K562 (cell line): ENCODE data around the gene GJC2. TPM values are rescaled to one million over a fixed set of nuclear protein-coding genes. Genes with fewer than 3 reads are reported as not detected.

Experiments
- ATAC-seq: fragments of 200-7000 bp; cut with Tn5 transposase; 3 replicates; pipeline ENCODE4 v1.9.1; 2020; ENCODE audit warnings: moderate library complexity
- BruUV-seq: library from RNA; stranded (reverse); fragments of 400-500 nt; replicated peaks from 2 replicates; lab custom pipeline; 2021; lab: Mats Ljungman, UMichigan
- CTCF ChIA-PET: fragments of 300-600 bp; formaldehyde crosslinking; extraction: SDS; loops from one replicate; lab custom pipeline; 2021; ENCODE audit warnings: low intra/inter-chr PET ratio; lab: Yijun Ruan, JAX
- POLR2A ChIA-PET: fragments of 300-600, 350-650 bp; sonication (Branson Sonifier 250); formaldehyde crosslinking; extraction: SDS; loops from one replicate; lab custom pipeline; 2021; ENCODE audit warnings: antibody characterized with exemption, inconsistent platforms; lab: Yijun Ruan, JAX
- DNase-seq, 4 experiments: peaks; one replicate each; pipeline versions ENCODE4 v3.0.0 to v3.0.0-alpha.2; 2011 to 2018; ENCODE audit warnings: low spot score in 3 of 4, mixed read lengths in 3 of 4; ENCODE audit errors: extremely low read depth in 1 of 4
- FAIRE-seq: peaks from 2 replicates; lab custom pipeline; 2011; peaks lifted over from hg19 to GRCh38; lab: Jason Lieb, UNC
- H2AFZ ChIP-seq: 2 replicates; pipeline ENCODE4 v1.6.0; 2011; ENCODE audit warnings: low read depth, low read length, control low read depth, inconsistent platforms
- H3K27ac ChIP-seq: fragments of 200-600 bp; 3 replicates; pipeline ENCODE4 v1.8.0; 2011; ENCODE audit warnings: low read depth, mild to moderate bottlenecking, control low read depth, inconsistent platforms, low read length, moderate library complexity, mixed read lengths; ENCODE audit errors: extremely low read depth
- H3K27me3 ChIP-seq, 2 experiments: fragments of 300-600 bp in 1 of 2; 2 replicates in 1 of 2; 3 replicates in 1 of 2; pipeline versions ENCODE4 v1.6.0 to v1.8.0; 2011; ENCODE audit warnings: inconsistent platforms in 2 of 2, low read length in 2 of 2, mild to moderate bottlenecking in 1 of 2, mixed read lengths in 1 of 2, moderate library complexity in 1 of 2; ENCODE audit not compliant: control insufficient read depth in 2 of 2, insufficient read depth in 2 of 2
- H3K36me3 ChIP-seq: fragments of 300-600 bp; 3 replicates; pipeline ENCODE4 v1.8.0; 2011; ENCODE audit warnings: mild to moderate bottlenecking, low read length, inconsistent platforms; ENCODE audit not compliant: control insufficient read depth, insufficient read depth
- H3K4me1 ChIP-seq, 2 experiments: fragments of 200-600 bp in 1 of 2; replicated peaks in 1 of 2; 2 replicates in 1 of 2; 3 replicates in 1 of 2; pipeline versions ENCODE4 v1.5.1 to v1.8.0; 2011; ENCODE audit warnings: inconsistent platforms in 2 of 2, low read length in 2 of 2, mild to moderate bottlenecking in 1 of 2, mixed read lengths in 1 of 2, moderate library complexity in 1 of 2; ENCODE audit not compliant: control insufficient read depth in 2 of 2, insufficient read depth in 2 of 2
- H3K4me2 ChIP-seq: 2 replicates; pipeline ENCODE4 v1.6.1; 2011; ENCODE audit warnings: low read length, control low read depth, inconsistent platforms, mixed read lengths; ENCODE audit not compliant: insufficient read depth
- H3K4me3 ChIP-seq: fragments of 200-600 bp; sonication (generic), shearing (Covaris generic); 2 replicates; pipeline ENCODE4 v1.5.1; 2016; ENCODE audit warnings: control low read depth, inconsistent platforms
- H3K79me2 ChIP-seq: fragments of 200-600 bp; 3 replicates; pipeline ENCODE4 v1.8.0; 2011; ENCODE audit warnings: low read length, inconsistent platforms; ENCODE audit not compliant: control insufficient read depth, insufficient read depth
- H3K9ac ChIP-seq, 2 experiments: 2 replicates each; pipeline versions ENCODE4 v1.6.0 to v1.6.1; 2011; ENCODE audit warnings: low read depth in 2 of 2, low read length in 2 of 2, control low read depth in 1 of 2, inconsistent platforms in 1 of 2, mild to moderate bottlenecking in 1 of 2, mixed read lengths in 1 of 2; ENCODE audit not compliant: insufficient read depth in 1 of 2
- H3K9me1 ChIP-seq: one replicate; pipeline ENCODE4 v1.6.0; 2011; ENCODE audit warnings: inconsistent platforms, mild to moderate bottlenecking, low read length, moderate library complexity; ENCODE audit not compliant: control insufficient read depth, insufficient read depth
- H3K9me3 ChIP-seq: replicated peaks from 2 replicates; pipeline ENCODE4 v1.5.1; 2011; ENCODE audit warnings: low read depth, low read length, inconsistent platforms; ENCODE audit not compliant: control insufficient read depth, insufficient read depth
- H4K20me1 ChIP-seq: replicated peaks from 2 replicates; pipeline ENCODE4 v1.6.1; 2011; ENCODE audit warnings: low read length, inconsistent platforms, mixed read lengths; ENCODE audit not compliant: control insufficient read depth, insufficient read depth
- CBFB ChIP-seq: sonication (generic); formaldehyde crosslinking; IDR thresholded peaks from 2 replicates; pipeline ENCODE4 v1.4.0; 2020; ENCODE audit warnings: mild to moderate bottlenecking, missing genetic modification reagents
- CBX1 ChIP-seq: sonication (generic); IDR thresholded peaks from 2 replicates; pipeline ENCODE4 v1.6.1; 2016; ENCODE audit warnings: antibody characterized with exemption, low read depth, mild to moderate bottlenecking
- CEBPB ChIP-seq: fragments of 450-650 bp; IDR thresholded peaks from 2 replicates; pipeline ENCODE4 v1.6.1; 2016; ENCODE audit warnings: missing genetic modification characterization, missing compliant biosample characterization
- ELK1 ChIP-seq: sonication (generic); formaldehyde crosslinking; IDR thresholded peaks from 2 replicates; pipeline ENCODE4 v1.8.1; 2022; ENCODE audit warnings: missing genetic modification reagents
- FOXJ2 ChIP-seq: fragments of 200-800 bp; sonication (Bioruptor generic); IDR thresholded peaks from 2 replicates; pipeline ENCODE4 v1.6.1; 2016; ENCODE audit warnings: missing genetic modification characterization, missing compliant biosample characterization
- FOXM1 ChIP-seq, 2 experiments: fragments of 450-650 bp in 1 of 2; sonication (generic) in 1 of 2; formaldehyde crosslinking in 1 of 2; IDR thresholded peaks; 2 replicates each; pipeline versions ENCODE4 v1.6.1 to v1.9.0; 2017 to 2022; ENCODE audit warnings: low read depth in 2 of 2, mild to moderate bottlenecking in 2 of 2, missing genetic modification reagents in 1 of 2, moderate library complexity in 1 of 2
- KDM5B ChIP-seq: fragments of 200-600 bp; sonication (generic); IDR thresholded peaks from 2 replicates; pipeline ENCODE4 v1.6.1; 2012; ENCODE audit warnings: low read depth, mild to moderate bottlenecking, moderate library complexity, low read length, control low read depth, inconsistent platforms; ENCODE audit not compliant: insufficient replicate concordance
- SP1 ChIP-seq: sonication (generic); formaldehyde crosslinking; IDR thresholded peaks from 2 replicates; pipeline ENCODE4 v1.8.1; 2022; ENCODE audit warnings: mild to moderate bottlenecking, missing genetic modification reagents
- ZBTB5 ChIP-seq: fragments of 450-650 bp; IDR thresholded peaks from 2 replicates; pipeline ENCODE4 v1.6.1; 2017; ENCODE audit warnings: antibody characterized with exemption
- ZFP30 ChIP-seq: fragments of 250-450 bp; sonication (Bioruptor Pico); IDR thresholded peaks from 2 replicates; pipeline ENCODE4 v1.8.0; 2022; ENCODE audit warnings: moderate library complexity, mild to moderate bottlenecking, inconsistent platforms, borderline replicate concordance
- ZNF217 ChIP-seq: sonication (generic); formaldehyde crosslinking; IDR thresholded peaks from 2 replicates; pipeline ENCODE4 v1.8.0; 2022; ENCODE audit warnings: mild to moderate bottlenecking, missing genetic modification reagents
- ZNF764 ChIP-seq: fragments of 250-450 bp; sonication (Bioruptor Pico); IDR thresholded peaks from 2 replicates; pipeline ENCODE4 v1.4.0; 2020; ENCODE audit warnings: low read depth, mild to moderate bottlenecking, moderate library complexity
- ZNF830 ChIP-seq: fragments of 250-450 bp; sonication (Bioruptor Pico); IDR thresholded peaks from 2 replicates; pipeline ENCODE4 v1.5.0; 2021; ENCODE audit warnings: mild to moderate bottlenecking
- WGBS: fragments of 100-300 bp; shearing (Covaris generic); methylation state at CpG from one replicate; pipeline ENCODE4 v1.1.6; 2016; ENCODE audit warnings: low coverage, mixed read lengths; ENCODE audit not compliant: insufficient coverage; ENCODE audit errors: missing lambda C conversion rate; 5-methylcytosine and 5-hydroxymethylcytosine counted together
- in situ Hi-C: fragments of 300-500 bp; cut with MboI; formaldehyde crosslinking; loops from 4 replicates; pipeline ENCODE4 v1.15.0; 2018; ENCODE audit warnings: inconsistent platforms, mixed read lengths
- intact Hi-C: fragments of 100-400 bp; cut with micrococcal nuclease; formaldehyde crosslinking; loops from 2 replicates; pipeline ENCODE4 v1.14.2; 2022
- polyA plus RNA-seq, 8 experiments: library from polyadenylated mRNA; depleted of rRNA in 4 of 8; stranded (reverse) in 5 of 8; unstranded in 3 of 8; fragments of >200 nt; fragmentation: Nextera tagmentation in 2 of 8; fragmentation: Illumina TruSeq in 1 of 8; extraction: Ambion mirVana in 2 of 8; extraction: Trizol in 1 of 8; gene quantifications; 2 replicates each; pipeline versions ENCODE4 v1.2.1 to v1.2.3, GENCODE V29; 2011 to 2014; ENCODE audit warnings: inconsistent platforms in 1 of 8, missing spikeins in 1 of 8
- total RNA-seq, 7 experiments: library from RNA; depleted of rRNA in 6 of 7; stranded (reverse); fragments of >200 nt in 6 of 7; fragmentation: Illumina TruSeq in 2 of 7; extraction: Trizol in 2 of 7; gene quantifications; 2 replicates each; pipeline versions ENCODE4 v1.2.1 to v1.2.3, GENCODE V29; 2011 to 2021; ENCODE audit warnings: low replicate concordance in 1 of 7

The GJC2 gene
- total and polyA plus RNA-seq, 9 of the 15 experiments (the other 6 are each of a cell fraction or from before 2014, with no cell fraction given) = 0.03 to 0.62 (median 0.11) TPM; not detected in 2

GRCh38 chr1:228146417-228147150 lies 3.1 kb upstream of the GJC2 start:
- no TSS peak for BruUV-seq
- ATAC-seq (no peak), FAIRE-seq (no peak), DNase-seq (no peak)
- ChIA-PET POLR2A (interaction anchor here (1.1 to 6.0 kb wide), 2 partner anchors 20 to 57 kb away, joined by 4 to 47 read pairs; partner anchors contain the start of gene IBA57), CTCF (no interaction called here)
- TF ChIP-seq ZNF217 (CRISPR knock-in tag) (no peak), ZNF764 (CRISPR knock-in tag) (no peak), ELK1 (CRISPR knock-in tag) (no peak), FOXJ2 (tag) (no peak), ZFP30 (no peak), CBX1 (no peak), ZNF830 (CRISPR knock-in tag) (no peak), ZBTB5 (no peak), SP1 (CRISPR knock-in tag) (no peak), CEBPB (tag) (no peak), KDM5B (no peak), CBFB (CRISPR knock-in tag) (no peak), FOXM1 (IDR thresholded peaks at IDR 0.05; ENCODE audit: low read depth) (no peak), FOXM1 (CRISPR knock-in tag; IDR thresholded peaks at IDR 0.05; ENCODE audit: low read depth) (no peak)
- H3K9ac ChIP-seq = peak overlapping the region; percentile 37 to 86; a peak in 3 of 4 replicates
- H3K4me2 ChIP-seq = peak overlapping the region; percentile 74; the same call in 1 of the 2 replicates
- peak overlapping the region; percentile 58; the same call in 1 of the 3 replicates for H3K27ac ChIP-seq
- H3K9me1 ChIP-seq = peaks cover 24% of the 10 kb centered on the region
- peaks cover 64 to 99% of the 10 kb centered on the region in 2 experiments for H3K4me1 ChIP-seq
- no peak overlapping the region for H2AFZ ChIP-seq
- WGBS = 91% methylated on average over 16 of the region's 18 CpGs
- no peaks in the 10 kb centered on the region for H3K27me3 ChIP-seq
- H3K4me3 ChIP-seq = no peak overlapping the region
- no peaks in the 10 kb centered on the region for H3K9me3 ChIP-seq
- peaks cover 82% of the 10 kb centered on the region for H3K79me2 ChIP-seq
- peaks cover 60% of the 10 kb centered on the region; the same call in 2 of the 3 replicates for H3K36me3 ChIP-seq
- peaks cover 57% of the 10 kb centered on the region for H4K20me1 ChIP-seq
- in situ Hi-C loops = no loop called here
- intact Hi-C loops = no loop called here
